NCI-H1694 treated with DMSO at 0.1 percent for 48 hours (cell line): ENCODE measurements around the gene KCNN4.
"Not testable (repeated sequence)": the region's sequence is repeated elsewhere in the genome, so short reads cannot be mapped to it uniquely, and the experiment has no call there.

Experiments used
- DNase-seq: peaks from one replicate; lab custom pipeline; 2025; lab: John Stamatoyannopoulos, UW

Gene KCNN4

GRCh38 chr19:43774103-43774939 is 6.5 kb downstream of the KCNN4 start:
- DNase-seq: no peak

DNA sequence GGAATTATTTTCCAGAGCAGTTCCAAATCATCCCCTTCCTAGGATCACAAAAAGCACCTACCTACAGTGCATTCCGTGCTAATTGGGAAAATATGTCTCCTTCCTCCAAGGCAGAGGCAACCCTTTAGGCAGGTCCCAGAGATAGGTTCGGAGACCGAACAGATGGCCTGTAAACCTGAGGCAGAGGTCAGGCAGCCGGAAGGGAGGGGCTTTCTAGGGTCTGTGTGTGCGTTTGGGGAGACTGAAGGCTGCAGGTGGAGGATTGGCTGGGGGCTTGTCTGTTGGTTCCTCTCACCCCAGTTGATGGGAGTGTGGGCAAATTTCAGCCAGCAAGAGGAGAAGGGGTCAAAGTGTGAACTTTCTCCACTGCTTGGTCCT is 7.1 kb downstream of the KCNN4 start:
- DNase-seq: no peak

DNA sequence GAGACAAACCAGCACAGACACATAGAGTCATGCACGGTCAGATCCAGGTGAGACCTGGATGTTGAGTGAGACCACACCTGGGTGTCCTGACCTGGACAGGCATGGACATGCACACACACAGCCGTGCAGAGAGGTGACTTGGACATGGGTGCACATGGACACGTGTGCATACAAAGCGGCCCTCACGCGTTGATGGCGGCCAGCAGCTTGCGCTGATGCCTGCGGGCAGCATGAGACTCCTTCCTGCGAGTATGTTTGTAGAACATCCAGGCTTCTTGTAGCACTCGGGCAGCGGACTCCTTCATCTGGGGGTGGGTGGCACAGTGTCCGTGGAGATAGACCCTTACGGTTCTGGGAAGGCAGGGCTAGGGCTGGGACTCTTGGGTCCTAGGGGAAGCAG is 11.5 kb downstream of the KCNN4 start:
- DNase-seq: no peak

DNA sequence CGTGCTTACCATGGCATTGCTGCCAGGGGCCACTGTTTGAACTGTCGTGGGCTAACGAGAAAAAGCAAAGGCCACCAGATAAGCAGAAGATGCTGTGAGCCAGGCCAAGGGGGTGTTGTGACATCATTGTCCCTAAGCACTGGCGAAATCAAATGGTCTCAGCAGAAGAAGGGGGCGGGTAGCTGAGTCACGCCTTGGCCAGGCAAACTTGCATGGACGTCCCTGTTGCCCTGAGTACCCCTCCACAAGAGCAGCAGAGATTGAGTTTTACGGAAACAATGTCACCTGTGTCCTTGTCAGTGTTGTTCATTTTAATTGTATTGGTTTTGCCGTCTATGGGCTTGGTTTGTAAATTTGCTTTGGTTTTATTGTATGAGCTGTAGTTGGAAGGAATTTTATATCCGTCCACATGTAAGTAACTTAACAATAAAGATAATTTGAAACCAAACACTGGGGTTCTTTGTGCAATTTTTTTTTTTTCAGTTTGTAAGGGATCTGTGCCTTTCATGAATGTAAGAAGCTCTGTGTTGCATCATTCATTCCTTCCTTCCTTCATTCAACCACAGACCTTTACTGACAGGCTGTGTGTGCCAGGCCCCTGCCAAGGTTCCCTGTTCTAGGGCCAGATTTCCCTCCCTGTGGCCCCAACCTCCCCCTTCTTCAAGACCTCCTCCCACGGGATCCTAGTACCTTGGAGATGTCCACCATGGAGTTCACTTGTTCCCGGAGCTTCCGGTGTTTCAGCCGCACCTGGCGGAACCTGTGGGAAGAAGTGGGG is 12.3 kb downstream of the KCNN4 start:
- no peak for DNase-seq

GRCh38 chr19:43767818-43768217 is 13.0 kb downstream of the KCNN4 start:
- DNase-seq: no peak

- no peak for DNase-seq
Observed at GRCh38 chr19:43767316-43767715, 13.5 kb downstream of the KCNN4 start.

DNA sequence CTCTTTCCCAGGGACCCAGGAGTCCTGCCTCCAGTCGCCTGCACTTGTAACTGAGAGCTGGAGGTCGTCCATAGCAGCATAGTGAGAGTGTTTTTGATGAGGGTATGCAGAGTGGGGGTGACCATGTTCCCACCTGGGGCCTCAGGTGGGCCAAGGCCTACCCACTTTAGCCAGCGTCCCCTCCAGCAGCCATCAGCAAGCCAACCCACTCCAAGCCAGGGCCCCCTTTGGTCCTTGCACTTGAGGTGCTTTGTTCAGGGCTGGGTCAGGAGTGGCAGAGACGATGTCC is 14.1 kb downstream of the KCNN4 start:
- no peak for DNase-seq

DNA sequence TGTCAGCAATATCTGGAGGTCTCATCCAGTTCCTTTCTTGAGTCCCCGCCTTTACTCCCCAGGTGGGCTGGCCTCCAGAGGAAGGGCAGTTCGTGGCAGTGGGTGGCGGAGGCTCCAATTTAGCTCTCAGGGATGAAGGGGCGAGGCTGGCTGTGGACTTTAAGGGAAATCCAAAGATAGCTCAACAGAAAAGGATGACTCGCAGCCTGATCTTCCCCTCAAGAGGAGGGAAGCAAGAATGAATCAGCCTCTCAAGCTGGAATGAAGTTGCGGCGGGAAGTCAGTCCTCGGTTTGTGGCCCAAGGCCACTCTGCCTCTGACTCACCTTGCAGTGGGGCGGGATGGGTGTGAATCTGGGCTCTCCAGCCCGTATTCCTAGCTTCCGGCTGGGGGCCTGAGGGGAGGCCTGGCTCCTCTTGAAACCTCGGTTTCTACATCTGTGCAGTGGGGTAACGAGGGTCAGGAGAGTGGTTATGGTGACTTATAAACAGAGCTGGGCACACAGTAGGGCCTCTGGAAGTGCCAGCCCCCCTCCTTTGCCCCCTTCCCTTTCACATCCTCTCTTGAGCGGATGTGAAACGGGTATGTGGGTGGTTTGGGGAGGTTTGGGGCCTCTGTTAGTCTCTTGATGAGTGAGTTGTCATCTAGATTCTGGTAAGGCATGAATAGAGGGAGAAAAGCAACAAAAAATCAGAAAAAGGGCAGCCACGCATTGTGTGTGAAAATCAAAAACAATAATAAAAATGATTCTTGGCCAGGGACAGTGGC is 15.5 kb downstream of the KCNN4 start:
- no peak for DNase-seq

DNA sequence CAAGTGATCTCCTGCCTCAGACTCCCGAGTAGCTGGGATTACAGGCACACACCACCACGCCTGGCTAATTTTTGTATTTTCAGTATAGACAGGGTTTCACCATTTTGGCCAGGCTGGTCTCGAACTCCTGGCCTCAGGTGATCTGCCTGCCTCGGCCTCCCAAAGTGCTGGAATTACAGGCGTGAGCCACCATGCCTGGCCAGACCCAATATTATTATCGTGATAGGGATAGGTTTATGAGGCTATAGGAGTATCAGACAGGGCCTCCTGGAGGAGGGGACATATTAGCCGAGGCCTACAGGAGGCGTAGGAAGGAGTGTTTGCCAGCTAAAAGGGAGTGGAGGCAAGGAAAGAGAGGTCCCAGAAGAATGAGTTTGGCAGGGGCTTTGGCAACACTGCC is 16.1 kb downstream of the KCNN4 start:
- not testable (repeated sequence) for DNase-seq

DNA sequence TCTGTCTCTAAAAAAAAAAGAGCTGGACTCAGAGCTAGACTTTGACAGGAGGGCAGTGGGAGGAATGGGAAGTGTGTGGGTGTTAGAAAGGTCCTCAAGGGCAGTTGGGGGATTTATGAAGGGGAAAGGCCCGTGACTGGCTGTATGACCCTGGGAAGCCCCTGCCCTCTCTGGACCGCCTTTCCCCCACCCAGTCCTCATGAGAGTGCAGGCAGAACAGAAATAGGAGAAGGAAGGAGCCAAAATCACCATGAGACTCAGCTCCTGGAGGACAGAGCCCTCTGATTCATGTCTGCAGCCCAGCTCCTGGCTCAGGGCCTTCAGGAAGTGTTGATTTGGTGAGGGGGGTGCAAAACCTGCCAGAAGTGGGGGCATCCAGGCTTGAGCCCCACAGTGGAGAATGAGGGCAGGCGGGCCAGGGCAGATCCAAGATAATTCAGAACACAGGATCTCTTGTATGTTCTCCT is 17.3 kb downstream of the KCNN4 start:
- DNase-seq: no peak

GRCh38 chr19:43762814-43763213 is 18.0 kb downstream of the KCNN4 start:
- no peak for DNase-seq

DNA sequence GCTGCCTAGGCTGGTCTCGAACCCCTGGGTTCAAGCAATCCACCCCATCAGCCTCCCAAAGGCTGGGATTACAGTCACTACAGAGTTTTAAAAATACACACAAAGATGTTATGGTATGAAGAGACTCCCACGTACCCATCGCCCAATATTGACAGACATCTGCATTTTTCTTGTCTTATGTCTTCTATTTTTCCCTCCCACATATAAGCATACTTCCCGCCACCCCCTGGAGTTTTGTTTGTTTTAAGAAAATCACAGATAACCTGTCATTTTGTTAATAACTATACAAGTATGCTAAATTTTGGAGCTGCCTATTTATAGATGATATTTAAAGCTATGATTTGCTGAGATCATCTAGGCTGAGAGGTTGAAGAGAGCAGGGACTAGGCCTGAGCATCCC is 19.8 kb downstream of the KCNN4 start:
- no peak for DNase-seq

GRCh38 chr19:43759515-43759914 is 21.3 kb downstream of the KCNN4 start:
- DNase-seq: no peak

DNA sequence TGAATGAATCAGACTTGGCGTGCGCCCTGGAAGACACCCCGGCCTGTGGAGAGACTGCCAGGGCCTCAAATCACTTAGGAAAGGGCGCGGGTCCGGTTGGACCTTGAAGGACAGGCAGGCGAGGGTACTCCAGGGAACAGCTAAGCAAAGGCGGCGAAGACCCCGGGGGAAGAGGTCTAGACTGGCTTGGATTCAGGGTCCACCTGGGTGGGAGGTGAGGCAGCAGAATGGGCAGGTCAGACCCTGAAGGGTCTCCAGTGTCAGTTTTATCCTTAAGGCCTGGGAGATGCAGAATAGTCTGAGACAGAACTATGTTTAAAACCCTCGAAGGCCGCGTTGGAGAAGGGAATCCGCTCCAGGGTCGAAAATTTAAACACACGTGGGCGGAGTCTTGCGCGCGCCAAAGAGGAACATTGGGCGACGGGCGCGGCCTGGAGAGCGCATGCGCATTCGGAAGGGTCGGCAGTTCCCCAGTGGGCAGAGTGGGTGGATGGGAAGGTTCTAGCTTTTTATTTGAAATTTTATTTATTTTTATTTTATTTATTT is 25.4 kb downstream of the KCNN4 start:
- peak; percentile 70 for DNase-seq

DNA sequence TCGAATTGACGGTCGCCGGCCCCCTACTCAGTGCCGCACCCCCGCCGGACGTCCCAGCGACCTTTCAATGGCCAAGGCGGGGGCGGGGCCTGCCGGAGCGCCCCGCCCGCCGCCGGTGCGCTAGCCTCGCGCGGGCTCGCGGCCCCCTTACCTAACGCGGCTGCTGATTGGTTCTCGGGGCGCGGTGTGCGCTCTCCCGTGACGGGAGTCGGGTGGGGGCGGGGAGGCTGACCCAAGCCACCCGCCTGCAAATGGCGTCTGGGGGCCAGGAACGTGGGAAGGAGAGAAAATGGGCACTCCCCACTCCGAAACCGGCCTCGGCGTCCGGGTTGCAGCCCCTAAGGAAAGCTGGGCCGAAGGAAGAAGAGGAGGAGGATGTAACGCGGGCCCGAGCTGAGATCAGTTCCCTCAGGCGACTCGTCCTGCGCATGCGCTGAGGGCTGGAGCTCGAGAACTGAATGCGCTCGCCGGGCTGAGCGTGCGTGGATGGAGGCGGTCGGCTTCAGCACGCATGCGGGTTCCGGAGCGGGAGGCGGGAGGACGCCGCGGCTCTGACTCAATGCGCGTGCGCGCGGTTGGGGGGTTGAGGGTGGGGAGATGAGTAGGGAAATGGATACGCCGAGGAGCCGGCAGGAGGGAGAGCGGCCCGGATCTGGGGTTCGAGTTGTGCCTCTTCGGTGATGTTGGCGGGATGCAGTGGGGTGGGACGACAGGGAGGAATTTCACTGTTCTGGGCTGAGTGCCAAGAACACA is 26.1 kb downstream of the KCNN4 start, which contains the start of gene SMG9:
SMG9 (minus strand) TSS at position 460 of the 753 bp plus-strand sequence. CDS start 4,221 bp downstream, outside the sequence.
- DNase-seq: peak; percentile 92

DNA sequence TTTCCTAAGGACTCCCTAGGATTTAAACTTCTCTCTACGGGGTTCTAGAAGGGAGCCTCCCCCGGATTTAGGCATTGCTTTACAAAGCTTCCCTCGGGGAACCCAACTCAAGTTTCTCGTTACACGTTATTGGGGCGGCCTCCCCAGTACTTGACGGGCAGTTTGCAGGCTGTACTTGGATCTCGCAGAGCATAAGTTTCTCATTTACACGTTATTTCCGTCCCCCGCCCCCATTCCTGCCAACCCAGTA is 26.6 kb downstream of the KCNN4 start:
- DNase-seq: no peak

DNA sequence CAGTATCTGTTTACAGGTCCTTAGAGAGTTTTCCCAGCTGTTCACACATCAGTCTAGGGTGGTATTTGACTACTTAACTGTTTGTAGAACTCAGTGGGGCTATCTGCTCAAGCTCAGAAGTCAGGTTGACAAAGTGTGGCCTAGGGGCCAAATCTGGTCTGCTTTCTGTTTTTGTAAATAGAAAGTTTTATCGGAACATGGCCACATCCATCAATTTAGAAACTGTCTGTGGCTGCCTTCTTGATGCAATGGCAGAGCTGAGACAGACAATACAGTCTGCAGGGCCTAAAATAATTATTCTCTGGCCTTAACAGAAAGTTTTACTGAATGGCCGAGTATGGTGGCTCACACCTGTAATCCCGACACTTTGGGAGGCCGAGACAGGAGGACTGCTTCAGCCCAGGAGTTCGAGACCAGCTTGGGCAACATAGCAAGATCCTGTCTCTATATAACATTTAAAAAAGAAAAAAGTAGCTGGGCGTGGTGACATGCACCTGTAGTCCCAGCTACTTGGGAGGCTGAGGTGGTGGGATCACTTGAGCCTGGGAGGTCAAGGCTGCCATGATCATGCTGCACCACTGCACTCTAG is 28.4 kb downstream of the KCNN4 start:
- no peak for DNase-seq

DNA sequence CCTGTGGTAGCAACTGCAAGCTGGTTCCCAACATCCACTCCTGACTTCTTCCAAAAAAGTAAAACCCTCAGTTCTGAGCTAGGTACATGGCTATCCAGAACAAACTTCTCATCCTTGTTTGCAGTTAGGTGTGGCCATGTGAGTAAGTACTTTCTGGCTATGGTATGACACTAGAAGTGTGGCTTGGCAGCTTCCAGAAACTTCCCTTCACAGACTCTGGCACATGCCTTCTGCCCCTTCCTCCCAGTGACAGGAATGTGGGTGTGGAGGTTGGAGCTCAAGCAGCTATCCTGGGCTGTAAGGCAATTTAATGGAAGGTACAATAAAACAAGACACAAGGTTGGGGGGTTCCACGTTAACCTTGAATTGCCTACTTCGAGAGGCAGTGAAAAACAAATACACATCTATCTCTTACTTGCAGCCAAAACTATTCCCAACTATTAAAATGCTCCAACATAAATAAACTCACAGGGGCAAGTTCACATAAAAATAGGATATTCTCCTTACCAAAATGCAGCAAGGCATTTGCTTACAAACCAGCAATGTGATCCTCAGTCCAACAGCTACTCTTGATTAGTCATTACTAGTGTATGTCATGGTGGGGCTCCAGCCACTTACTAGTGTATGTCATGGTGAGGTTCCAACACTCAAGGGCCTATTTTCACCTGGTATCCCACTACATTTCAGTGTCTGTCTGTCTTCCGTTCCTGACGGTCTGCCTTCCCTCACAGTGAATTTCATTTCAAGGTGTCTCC is 29.1 kb downstream of the KCNN4 start:
- no peak for DNase-seq

DNA sequence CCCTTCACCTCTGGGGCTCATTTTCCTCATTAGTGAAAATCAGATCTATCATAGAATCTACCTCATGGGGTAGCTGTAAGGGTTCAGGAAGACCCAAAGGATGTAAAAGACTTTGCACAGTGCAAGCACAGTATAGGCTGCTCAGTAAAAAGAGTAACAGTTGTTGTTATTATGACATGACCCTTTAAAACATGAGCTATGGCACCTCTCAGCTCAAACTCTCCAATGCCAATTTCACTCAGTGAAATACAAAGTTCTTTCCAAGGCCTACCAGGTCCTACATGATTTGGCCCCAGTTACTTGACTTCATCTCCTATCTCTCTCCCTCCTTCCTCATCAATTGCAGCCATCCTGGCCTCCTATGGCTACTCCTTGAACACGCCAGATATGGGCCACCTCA is 30.9 kb downstream of the KCNN4 start:
- no peak for DNase-seq

DNA sequence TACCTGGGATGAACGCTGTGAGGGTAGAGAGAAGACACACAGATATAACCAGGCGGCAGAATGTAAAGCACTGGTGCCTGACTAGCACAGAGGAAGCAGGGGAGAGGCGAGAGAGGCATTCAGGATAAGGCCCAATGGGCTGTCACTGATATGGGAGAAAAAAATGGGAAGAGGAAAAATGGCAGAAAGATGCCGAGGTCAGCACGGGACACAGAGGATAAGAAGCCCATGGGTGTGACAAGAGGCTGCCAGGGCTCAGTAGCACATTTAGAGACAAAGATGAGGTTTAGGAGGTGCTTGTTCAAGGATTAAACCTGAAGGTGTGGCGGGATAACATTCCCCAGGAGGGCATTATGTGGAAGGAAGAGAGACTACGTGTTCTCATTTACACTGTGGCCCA is 31.6 kb downstream of the KCNN4 start:
- no peak for DNase-seq

- no peak for DNase-seq
Observed at GRCh38 chr19:43748685-43749084, 32.1 kb downstream of the KCNN4 start.
